ENCODE measurements around the gene ATRX.
"Not testable (repeated sequence)": the region's sequence is repeated elsewhere in the genome, so short reads cannot be mapped to it uniquely, and the experiment has no call there.

Gene ATRX

DNA sequence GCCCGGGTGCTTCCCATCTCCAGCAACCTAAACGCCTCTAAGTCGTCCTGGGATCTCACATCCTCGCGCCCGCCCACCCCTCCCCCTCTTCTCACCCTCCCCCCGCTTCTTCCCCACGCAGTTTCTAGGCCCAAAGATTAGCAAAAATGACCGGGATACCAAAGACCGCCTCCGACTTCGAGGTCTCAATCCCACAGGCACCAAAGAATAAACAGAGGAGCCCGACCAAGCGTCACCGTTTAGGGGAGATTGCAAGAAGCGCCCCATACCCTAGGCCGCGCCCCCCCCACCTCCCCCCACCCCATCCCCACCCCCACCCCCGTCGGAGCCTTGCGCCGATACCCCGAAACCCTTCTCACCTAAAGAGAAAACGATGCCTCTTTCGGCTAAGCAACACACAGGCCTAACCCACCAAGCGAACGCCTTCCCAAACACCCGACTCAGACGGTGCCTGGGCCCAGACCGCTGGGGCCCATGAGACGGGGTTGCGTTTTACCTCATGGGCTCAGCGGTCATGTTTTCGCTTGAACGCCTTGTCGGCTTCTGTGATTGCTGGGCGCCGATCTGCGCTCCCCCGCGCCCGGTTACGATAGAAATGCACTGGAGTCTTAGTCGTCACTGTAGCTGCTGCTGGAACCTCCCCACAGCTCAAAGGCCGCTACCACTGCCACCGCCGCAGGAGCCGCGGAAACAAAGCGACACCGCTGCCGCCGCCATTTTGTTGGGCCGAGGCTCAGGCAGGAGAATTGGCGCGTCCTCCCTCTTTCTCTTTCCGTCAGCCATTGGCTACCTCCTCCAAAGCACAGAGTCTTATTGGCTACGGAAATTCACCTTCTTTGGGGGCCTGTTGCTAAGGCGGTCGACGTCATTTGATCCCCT lies at the start of gene ATRX:
TSS of gene ATRX (minus strand) at position 731 of the 879 bp plus-strand sequence. CDS start at position 516, 215 bp downstream.
- DNase-seq = peak; percentile 20

DNA sequence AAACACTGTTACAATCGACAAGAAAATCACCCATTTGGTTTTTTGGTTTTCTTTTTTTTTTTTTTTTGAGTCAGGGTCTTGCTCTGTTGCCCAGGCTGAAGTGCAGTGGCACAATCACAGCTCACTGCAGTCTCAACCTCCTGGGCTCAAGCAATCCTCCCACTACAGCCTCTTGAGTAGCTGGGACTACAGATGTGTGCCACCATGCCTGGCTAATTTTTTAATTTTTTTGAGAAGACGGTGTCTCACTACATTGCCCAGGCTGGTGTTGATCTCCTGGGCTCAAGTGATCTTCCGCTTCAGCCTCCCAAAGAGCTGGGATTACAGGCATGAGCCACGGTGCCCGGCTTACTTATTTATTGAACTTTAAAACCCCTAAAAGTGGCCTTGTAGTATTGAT lies 45.5 kb upstream of the ATRX start:
- DNase-seq = not testable (repeated sequence)

DNA sequence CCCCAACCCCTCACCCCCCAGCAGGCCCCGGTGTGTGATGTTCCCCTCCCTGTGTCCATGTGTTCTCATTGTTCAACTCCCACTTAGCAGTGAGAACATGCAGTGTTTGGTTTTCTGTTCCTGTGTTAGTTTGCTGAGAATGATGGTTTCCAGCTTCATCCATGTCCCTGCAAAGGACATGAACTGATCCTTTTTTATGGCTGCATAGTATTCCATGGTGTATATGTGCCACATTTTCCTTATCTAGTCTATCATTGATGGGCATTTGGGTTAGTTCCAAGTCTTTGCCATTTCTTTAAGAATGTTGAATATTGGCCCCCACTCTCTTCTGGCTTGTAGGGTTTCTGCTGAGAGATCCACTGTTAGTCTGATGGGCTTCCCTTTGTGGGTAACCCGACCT lies 36.0 kb upstream of the ATRX start:
- DNase-seq = not testable (repeated sequence)

GRCh38 chrX:77820091-77820727 lies 34.2 kb upstream of the ATRX start:
- DNase-seq = no peak

DNA sequence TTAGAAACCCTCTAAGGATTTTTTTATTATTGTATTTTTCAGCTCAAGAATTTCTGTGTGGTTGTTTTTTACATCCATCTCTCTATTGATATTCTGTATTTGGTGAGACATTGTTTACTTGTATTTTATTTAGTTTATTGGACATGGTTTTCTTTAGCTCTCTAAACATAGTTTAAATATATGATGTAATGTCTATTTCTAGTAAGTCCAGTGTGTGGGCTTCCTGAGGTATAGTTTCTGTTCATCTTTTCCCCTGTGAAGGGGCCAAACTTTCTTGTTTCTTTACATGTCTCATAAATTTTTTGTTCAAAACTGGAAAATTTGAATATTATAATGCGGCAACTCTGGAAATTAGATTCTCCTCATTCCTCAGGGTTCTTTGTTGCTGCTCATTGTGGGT lies 28.2 kb upstream of the ATRX start:
- DNase-seq = no peak

GRCh38 chrX:77802201-77802600 lies 16.2 kb upstream of the ATRX start:
- DNase-seq = no peak

- no peak for DNase-seq
Measured at GRCh38 chrX:77795124-77795523, 9.1 kb upstream of the ATRX start.

- DNase-seq = no peak
Measured at GRCh38 chrX:77793946-77794345, 7.9 kb upstream of the ATRX start.

DNA sequence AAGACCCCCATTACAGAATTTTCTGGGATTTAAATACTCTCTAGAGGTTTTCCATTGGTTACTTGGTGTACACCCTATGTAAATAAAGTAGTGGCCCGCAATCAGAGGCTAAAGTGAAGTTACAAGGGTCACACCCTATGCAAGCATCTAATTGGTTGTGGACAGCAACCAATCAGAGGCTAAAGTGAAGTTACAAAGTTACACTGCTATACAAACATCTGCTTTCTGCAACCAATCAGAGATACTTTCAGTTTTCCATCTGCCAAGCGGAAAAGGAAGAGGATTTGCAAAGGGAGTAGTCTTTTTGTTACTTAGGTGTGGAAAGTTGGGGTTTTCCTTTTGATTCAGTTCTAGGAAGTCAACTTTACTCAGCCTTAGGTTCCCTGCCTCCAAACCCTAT lies 2.0 kb upstream of the ATRX start:
- DNase-seq = no peak

DNA sequence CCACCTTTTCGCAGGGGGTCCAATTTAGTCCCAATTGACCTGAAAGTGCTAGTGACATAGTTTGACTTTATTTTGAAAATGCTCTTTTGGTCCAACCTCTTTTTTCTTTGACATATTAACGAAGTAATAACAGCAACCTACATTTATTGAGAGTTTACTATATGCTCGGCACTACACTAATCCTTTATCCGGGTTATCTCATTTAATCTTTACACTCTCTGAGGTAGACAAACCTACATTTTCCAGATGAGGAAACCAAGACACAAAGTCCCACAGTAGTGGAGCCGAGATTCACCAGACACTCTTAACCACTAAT lies 307 bp upstream of the ATRX start:
- DNase-seq = no peak

- no peak for DNase-seq
Measured at GRCh38 chrX:77779695-77780094, 6.3 kb downstream of the ATRX start.

DNA sequence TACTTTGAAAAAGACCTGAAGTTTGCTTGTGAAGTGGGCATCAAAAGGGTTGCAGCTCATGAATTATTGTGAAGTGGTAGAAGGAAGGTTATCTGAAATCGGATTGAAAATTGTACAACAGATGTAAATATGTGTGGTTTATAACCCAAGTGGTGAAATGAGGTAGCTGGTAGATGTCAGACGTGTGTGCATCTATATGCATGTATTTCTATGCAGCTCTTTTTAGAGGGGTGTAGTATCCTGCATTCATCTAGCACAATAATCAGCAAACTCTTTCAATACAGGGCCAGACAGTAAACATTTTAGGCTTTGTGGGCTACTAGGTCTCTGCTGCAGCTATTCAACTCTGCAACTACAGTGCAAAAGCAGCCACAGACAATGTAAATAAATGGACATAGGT lies 9.4 kb downstream of the ATRX start:
- DNase-seq = no peak

GRCh38 chrX:77771601-77772000 lies 14.4 kb downstream of the ATRX start:
- DNase-seq = no peak

GRCh38 chrX:77768787-77769186 lies 17.2 kb downstream of the ATRX start:
- no peak for DNase-seq

- not testable (repeated sequence) for DNase-seq
Measured at GRCh38 chrX:77766212-77766611, 19.8 kb downstream of the ATRX start.

DNA sequence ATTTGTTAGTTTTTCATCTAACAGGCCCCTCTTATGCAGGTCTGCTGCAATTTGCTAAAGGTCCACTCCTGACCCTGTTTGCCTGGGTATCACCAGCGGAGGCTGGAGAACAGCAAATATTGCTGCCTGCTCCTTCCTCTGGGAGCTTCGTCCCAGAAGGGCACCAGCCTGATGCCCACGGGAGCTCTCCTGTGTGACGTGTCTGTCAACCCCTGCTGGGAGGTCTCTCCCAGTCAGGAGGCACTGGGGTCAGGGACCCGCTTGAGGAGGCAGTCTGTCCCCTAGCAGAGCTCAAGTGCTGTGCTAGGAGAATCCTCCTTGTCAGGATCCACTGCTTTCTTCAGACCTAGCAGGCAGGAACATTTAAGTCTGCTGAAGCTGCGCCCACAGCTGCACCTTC lies 30.5 kb downstream of the ATRX start:
- DNase-seq = no peak

GRCh38 chrX:77753942-77754341 lies 32.1 kb downstream of the ATRX start:
- not testable (repeated sequence) for DNase-seq

DNA sequence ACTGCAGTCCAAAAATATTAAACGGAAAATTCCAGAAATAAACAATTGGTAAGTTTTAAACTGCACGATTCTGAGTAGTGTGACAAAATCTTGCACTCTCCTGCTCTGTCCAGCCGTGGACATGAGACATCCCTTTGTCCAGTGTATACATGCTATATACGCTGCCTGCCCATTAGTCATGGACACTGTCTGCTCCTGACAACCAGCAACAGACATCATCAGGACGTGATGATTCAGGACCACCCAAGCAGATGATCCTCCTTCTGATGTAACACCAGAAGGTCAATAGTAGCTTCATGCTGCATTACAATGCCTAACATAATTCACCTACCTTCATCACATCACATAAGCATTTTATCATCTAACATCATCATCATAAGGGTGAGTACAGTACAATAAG lies 36.3 kb downstream of the ATRX start:
- DNase-seq = no peak

- no peak for DNase-seq
Measured at GRCh38 chrX:77743720-77744119, 42.3 kb downstream of the ATRX start.

DNA sequence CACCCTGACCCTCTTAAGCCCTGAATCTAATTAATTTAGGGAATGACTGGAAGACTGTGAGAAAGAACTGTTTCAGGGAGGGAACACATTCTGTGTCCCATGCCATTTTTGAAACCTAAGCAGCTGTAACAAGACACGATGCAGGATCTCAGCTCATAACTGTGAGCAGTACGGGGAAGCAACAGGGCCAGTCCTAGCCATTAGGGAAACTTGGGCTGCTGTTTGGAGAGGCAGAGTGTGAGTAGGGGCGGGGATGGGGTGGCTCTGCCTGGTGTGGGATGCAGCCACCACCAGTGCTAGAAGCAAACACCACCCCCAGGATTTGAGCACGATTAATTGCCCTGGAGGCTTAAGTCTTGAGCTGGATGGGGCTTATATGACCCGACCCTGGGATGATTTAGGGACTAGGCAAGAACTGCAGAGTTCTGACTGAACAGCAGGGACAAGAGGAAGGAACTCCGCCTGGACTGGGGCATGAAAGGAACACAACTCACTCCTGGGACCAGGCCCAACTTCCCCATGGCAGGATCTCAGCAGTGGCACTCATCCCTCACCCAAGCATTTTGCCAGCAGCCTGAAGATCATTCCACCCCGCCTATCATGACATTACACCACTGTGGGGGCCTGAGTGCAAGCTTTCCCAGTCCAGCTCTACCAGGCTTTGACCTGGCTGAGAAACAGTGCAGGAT lies 43.1 kb downstream of the ATRX start:
- DNase-seq = no peak

DNA sequence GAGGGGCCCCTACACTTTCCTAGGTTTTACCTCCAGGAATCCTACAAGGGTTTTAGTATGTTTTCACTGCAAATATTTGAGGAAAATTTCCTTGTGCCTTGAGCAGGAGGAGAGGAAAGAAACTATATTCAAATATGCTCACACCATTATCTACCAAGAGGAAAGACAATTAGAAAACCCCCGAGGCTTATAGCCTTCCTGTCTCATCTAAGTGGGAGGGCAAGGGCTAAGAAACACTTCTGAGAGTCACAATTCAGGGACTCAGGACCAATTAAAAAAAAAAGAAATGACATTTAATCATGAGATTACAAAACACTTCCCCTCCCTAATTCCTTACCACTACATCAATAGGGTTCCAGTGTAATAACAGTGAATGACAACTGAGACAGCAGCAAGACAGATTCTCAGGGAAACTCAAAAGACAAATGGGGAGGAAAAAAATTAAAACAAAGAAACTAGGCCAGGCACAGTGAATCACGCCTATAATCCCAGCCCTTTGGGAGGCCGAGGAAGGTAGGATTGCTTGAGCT lies 45.6 kb downstream of the ATRX start:
- no peak for DNase-seq

GRCh38 chrX:77733342-77733741 lies 52.7 kb downstream of the ATRX start:
- DNase-seq = no peak

GRCh38 chrX:77731821-77732419 lies 54.1 kb downstream of the ATRX start:
- no peak for DNase-seq

All from NCI-H1417 treated with DMSO at 0.1 percent for 48 hours (cell line).